ENCODE results near the gene MRPS23.

MRPS23 gene

DNA sequence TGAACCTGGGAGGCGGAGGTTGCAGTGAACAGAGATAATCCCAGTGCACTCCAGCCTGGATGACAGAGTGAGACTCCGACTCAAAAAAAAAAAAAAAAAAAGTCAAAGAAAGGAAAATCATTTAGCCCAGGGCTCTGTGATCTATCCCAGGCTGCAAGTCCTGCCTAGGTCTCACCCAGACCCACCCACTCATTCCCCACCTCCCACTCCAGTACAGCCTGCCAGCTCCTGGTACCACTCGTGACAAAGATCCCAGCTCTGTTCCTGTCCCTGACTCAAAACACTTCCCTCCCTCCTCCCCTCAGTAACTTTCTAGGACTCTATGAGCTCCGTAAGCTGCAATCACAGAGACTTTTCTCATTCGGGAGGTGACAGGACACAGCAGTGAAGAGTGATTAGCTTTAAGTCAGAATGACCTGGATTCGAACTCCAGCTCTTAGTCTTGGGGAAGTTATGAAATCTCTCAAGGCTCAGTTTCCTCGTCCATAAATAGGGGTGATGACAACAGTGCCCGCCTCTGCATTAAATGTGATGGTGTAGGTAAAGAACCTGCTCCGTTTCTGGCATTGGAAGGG, 28.0 kb upstream of the MRPS23 start:
- DNase-seq, result no peak

DNA sequence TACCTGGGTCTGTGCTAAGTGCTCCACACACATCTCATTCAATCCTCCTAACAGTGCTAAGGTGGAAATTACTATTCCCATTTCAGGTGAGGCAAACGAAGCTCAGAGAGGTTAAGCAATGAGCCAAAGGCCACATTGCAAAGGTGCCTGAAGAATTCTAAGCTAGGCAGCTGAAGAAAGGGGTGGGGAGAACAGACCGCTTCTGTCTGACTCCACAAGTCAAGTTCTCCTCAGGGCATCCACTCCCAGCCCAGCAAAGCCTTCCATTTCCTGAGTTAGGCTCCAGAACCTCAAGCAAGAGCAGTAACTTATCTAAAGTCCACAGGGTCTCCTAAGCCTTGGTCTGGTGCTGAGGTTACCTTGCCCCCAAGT, 27.0 kb upstream of the MRPS23 start:
- DNase-seq, result no peak

DNA sequence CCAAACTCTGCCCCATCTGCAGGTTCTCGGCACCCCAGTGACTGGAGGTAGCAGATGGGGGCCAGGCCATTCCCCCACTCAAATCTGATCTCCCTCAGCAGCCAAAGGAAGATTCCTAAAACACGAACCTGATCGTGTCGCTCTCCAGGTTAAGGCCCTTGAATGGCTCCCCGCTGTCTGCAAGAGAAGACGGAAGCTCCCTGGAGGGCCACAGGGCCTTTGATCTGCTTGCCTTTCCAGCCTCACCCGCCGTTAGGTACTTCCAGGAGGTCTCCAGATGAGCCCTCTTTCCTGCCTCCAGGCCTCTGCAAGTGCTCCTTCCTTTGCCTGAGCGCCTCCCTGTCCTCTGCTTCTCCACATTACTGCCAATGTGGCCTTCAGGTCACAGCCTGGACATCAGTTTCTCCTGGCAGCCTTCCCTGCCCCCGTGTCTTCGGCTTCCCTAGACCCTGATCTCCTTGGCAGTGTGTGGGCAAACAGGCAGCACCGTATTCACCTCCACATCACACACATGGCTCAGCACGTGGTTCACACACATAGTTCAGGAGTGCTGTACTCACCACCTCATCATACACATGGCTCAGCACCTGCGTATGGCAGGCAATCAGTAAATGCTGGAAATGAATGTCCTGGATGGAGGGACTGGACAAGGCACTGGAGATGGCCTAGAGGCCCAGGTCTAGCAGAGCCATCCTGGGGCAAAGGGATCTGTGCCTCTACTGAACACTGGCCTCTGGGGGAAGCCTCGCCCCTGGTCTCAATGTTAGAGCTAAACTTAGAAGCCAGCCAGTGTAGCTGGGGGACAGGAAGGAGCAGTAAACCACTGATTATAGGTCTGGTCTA, 26.4 kb upstream of the MRPS23 start:
- no peak for DNase-seq

DNA sequence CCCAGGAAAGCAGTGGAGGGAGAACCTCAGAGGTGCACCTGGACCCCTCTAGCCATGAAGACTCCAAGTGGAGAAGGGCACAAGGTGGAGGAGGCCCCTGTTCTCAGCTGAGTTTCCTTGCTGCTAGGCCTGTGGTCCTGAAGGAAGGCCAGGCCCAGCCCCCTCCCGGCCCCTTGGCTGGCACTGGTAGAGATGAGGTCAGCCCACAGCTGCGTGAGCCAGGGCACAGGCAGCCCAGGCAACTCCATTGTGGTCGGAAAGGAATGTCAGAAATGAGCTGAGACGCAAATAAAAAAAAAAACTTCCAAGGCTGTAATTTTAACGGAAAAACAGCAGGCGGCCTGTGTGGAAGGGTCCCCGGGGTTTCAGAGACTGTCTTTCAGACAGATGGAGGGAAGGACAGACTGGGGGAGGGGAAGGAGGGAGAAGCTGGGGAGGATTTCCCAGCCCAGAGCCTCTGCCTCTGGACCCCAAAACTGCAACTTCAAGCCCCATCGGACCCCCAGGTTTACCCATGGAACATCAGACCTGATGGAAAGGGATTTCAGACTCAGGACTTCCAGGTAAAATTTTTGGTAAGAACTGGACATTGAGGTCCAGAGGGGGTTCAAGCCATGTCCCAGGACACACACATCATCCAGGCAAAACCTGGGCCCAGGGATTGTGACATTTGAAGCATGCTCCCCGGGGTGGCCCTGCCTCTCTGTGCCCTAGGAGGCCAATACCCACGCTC, 25.6 kb upstream of the MRPS23 start:
- peak; percentile 68 for DNase-seq

GRCh38 chr17:57874434-57875289, 24.8 kb upstream of the MRPS23 start:
- DNase-seq, result no peak

DNA sequence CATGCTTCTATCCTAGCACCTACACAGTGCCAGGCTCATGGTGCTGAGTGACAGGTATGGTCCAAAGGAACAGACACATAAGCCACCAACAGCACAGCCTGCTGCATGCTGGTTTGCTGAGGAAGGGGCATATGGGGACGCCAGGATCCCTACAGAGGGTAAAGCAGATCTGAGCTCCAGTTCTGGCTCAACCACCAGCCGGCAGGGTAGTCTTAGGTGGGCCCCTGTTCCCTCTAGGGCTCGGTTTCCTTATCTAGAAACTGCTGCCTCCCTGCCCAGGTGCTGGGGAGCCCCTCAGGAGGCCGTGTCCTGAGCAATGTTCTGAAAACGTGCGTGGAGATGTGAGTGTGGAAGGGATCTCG, 24.2 kb upstream of the MRPS23 start:
- DNase-seq, result no peak

DNA sequence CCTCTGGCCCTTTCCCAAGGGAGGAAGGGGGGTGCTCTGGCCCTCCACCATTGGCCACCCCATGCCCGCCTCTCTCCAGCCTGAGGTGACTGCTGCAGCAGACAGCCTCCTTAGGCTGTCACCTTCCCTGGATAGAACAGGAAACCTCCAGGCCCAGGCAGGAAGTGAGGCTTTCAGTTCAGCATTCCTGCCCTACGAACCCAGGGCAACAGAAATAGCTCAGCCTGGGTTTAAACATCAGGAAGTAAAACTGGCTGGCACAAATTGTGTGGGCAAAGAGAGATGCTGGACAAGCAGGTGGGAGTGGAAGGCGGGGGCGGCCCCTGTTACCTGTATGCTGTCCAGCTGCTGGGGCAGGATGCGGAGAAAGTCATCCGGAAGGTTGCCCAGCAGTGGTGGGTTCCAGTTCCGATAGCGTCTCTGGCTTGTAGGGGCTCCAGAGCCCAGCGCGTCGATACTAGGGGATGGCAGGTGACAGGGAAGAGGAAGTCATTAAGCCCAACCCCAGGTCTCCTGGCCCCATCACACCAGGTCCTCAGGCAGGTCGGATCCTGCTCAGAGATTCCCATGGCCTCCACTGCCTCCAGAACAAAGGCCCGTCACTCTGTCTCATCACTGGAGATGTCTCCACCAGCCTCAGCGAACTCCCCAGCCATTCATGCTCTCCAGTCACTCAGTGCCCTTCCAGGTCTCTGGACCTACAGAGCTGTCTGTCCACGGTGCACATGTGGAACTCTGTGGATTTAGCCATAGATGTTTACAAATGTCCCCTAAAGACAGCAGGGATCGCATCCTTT, 23.6 kb upstream of the MRPS23 start:
- no peak for DNase-seq

GRCh38 chr17:57872536-57872935, 22.7 kb upstream of the MRPS23 start:
- DNase-seq, result no peak

- DNase-seq, result no peak
Measured at GRCh38 chr17:57871863-57872262, 22.0 kb upstream of the MRPS23 start.

DNA sequence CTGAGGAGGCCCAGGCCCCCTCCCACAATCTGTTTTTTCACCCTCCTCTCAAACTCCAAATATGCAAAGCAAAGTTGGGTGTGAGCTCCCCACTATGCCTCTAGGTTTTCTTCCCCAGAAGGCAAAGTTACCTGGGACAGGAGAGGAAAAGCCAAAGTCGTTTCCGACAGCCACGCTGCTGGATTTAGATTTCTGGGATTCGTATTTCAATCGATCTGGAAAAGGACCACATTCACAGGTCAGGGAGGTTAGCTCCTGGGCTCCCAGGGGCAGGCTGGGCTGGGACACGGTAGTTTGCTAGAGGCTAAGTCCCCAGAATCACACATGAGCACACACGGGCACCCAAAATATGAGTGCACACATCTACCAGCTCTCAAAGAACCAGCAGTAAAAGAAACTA, 21.3 kb upstream of the MRPS23 start:
- no peak for DNase-seq

DNA sequence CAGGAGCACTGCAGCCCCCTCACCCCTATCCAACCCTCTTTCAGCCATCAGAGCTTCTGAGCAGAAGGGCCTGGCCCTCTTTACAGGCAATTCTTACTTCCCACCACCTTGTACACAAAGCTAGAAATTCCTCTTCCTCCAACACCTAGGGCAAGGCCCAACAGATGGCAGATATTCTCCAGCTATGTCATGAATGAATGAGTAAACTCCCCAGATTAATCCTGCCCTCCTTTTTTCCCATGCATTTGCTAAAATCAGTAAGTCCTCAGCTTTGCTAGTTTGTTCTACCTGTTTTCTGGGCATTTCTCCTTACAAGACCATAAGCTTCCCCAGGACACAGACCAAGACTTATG, 20.4 kb upstream of the MRPS23 start:
- DNase-seq, result no peak

DNA sequence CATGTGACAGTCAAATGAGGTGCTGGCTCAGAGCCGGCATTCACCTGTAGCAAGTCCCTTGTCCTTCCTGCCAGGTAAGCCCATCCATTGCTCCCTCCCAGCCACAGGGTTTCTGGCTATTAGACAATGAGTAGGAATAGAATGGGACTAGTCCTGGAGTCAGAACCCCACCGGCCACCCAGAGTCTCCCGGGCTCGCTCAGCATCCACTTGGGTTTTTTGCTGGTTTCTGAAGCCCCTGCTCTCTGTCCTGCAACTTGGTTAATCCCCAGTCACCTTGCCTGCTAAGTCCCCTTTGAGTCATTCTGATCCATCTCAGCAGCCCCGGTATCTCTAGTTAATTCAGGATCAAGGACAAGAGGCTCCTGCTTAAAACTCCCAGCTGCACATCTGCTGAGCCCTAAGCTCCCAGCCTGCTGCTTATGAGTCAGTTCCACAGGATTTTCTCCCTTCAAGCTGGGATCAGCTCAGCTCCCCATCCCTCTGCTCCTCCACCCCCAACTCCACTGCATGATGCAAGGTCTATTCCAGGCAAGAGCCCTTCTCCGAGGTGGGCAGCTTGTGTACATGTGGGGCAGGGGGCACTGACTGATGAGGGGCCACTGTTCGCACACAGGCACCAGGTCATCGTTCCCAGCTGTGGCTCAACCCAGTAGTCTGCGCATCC, 19.9 kb upstream of the MRPS23 start:
- DNase-seq, result no peak

GRCh38 chr17:57868910-57869616, 19.2 kb upstream of the MRPS23 start:
- DNase-seq, result no peak

GRCh38 chr17:57868007-57868909, 18.4 kb upstream of the MRPS23 start:
- no peak for DNase-seq

- DNase-seq, result no peak
Measured at GRCh38 chr17:57867126-57867525, 17.3 kb upstream of the MRPS23 start.

- DNase-seq, result no peak
Measured at GRCh38 chr17:57866723-57867122, 16.9 kb upstream of the MRPS23 start.

GRCh38 chr17:57866319-57866718, 16.5 kb upstream of the MRPS23 start:
- no peak for DNase-seq

- no peak for DNase-seq
Measured at GRCh38 chr17:57864273-57864672, 14.4 kb upstream of the MRPS23 start.

DNA sequence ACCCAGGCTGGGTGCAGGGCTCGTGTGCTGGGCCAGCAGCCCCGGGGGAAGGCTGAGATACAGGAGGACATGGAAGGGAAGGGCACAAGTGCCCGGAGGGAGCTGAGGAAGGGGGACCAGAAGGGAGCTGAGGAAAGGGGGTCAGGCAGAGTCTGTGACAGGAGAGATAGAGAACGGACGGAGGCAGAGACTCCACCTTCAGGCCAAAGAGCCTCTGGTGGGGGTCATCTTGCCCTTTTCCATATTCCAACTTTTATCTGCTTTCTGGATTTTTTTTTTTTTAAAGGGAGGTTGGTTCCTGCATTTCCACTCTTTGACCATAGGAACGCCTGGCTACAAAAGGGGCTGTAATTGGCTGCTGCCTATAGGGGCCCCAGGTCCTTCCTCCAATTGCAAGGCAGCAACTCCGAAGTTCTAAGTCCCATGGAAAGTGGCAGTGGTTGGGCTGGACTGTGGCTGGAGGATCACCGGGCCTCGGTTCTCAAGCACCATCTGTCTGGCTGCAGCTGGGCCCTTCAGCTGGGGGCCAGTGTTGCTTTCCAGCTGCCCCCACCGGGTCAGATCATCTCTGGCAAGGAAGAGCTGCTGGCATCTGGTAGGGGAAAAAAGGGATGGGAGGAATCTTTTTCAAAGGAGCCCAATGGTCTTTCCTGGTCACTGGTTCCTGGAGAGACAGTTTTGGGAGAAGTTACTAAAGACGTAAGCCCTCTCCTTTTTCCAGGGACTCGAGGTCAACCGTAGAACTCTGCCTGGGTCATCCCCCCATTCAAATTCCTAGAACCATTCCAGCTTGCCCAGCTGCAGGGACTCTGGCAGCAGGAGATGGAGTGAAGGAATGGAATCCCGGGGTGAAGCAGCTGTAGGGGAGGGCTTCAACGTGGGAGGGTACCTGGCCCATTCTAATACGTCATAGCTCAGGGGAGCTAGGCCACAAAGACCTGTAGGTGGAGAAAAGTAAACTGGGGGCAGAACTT, 13.1 kb upstream of the MRPS23 start:
- DNase-seq, result no peak

Measured in DMS79 (cell line).